Measurements from ENCODE around the gene FANK1. TPM values are rescaled to one million over a fixed set of nuclear protein-coding genes. Genes with fewer than 3 reads are reported as not detected.

Gene FANK1
- total RNA-seq, 1 donor = 8.3 TPM

GRCh38 chr10:125985557-125986240 lies 89.3 kb downstream of the FANK1 start:
- Histone ChIP-seq H2AFZ (ENCODE audit: low read length) (no peak overlapping the region), H3K36me3 (ENCODE audit: insufficient read depth, low read length) (no peaks in the 10 kb centered on the region), H3K4me2 (ENCODE audit: insufficient read depth, low read length) (no peak overlapping the region), H3K27me3 (ENCODE audit: insufficient read depth, low read length) (no peaks in the 10 kb centered on the region), H4K20me1 (ENCODE audit: insufficient read depth, low read length) (no peaks in the 10 kb centered on the region), H3K4me3 (ENCODE audit: insufficient read depth, low read length) (no peak overlapping the region), H3K79me2 (ENCODE audit: insufficient read depth, low read length) (no peaks in the 10 kb centered on the region), H3K4me1 (ENCODE audit: insufficient read depth, low read length) (peaks cover 16% of the 10 kb centered on the region), H3K9me3 (ENCODE audit: low read depth, low read length) (no peaks in the 10 kb centered on the region), H3K27ac (ENCODE audit: low read depth, low read length) (no peak overlapping the region)
- DNase-seq (ENCODE audit: insufficient read length, low spot score, missing footprints) = no peak
- no peak for TF ChIP-seq CTCF (IDR thresholded peaks at IDR 0.05; ENCODE audit: extremely low read depth, low read depth, low read length)

- Histone ChIP-seq H3K9me3 (ENCODE audit: low read depth, low read length) (no peaks in the 10 kb centered on the region), H3K4me2 (ENCODE audit: insufficient read depth, low read length) (no peak overlapping the region), H2AFZ (ENCODE audit: low read length) (no peak overlapping the region), H3K36me3 (ENCODE audit: insufficient read depth, low read length) (no peaks in the 10 kb centered on the region), H3K27ac (ENCODE audit: low read depth, low read length) (no peak overlapping the region), H3K4me3 (ENCODE audit: insufficient read depth, low read length) (no peak overlapping the region), H3K27me3 (ENCODE audit: insufficient read depth, low read length) (no peaks in the 10 kb centered on the region), H3K4me1 (ENCODE audit: insufficient read depth, low read length) (peaks cover 4% of the 10 kb centered on the region), H4K20me1 (ENCODE audit: insufficient read depth, low read length) (no peaks in the 10 kb centered on the region), H3K79me2 (ENCODE audit: insufficient read depth, low read length) (no peaks in the 10 kb centered on the region)
- TF ChIP-seq CTCF (IDR thresholded peaks at IDR 0.05; ENCODE audit: extremely low read depth, low read depth, low read length) = no peak
- no peak for DNase-seq (ENCODE audit: insufficient read length, low spot score, missing footprints)
Measured at GRCh38 chr10:125989791-125990190, 93.4 kb downstream of the FANK1 start.

GRCh38 chr10:125990974-125991373 lies 94.6 kb downstream of the FANK1 start:
- Histone ChIP-seq H3K36me3 (ENCODE audit: insufficient read depth, low read length) (no peaks in the 10 kb centered on the region), H3K4me3 (ENCODE audit: insufficient read depth, low read length) (no peak overlapping the region), H3K4me2 (ENCODE audit: insufficient read depth, low read length) (no peak overlapping the region), H4K20me1 (ENCODE audit: insufficient read depth, low read length) (no peaks in the 10 kb centered on the region), H2AFZ (ENCODE audit: low read length) (no peak overlapping the region), H3K9me3 (ENCODE audit: low read depth, low read length) (no peaks in the 10 kb centered on the region), H3K79me2 (ENCODE audit: insufficient read depth, low read length) (no peaks in the 10 kb centered on the region), H3K27ac (ENCODE audit: low read depth, low read length) (no peak overlapping the region), H3K4me1 (ENCODE audit: insufficient read depth, low read length) (no peaks in the 10 kb centered on the region), H3K27me3 (ENCODE audit: insufficient read depth, low read length) (no peaks in the 10 kb centered on the region)
- no peak for DNase-seq (ENCODE audit: insufficient read length, low spot score, missing footprints)
- no peak for TF ChIP-seq CTCF (IDR thresholded peaks at IDR 0.05; ENCODE audit: extremely low read depth, low read depth, low read length)

GRCh38 chr10:125991392-125991791 lies 95.0 kb downstream of the FANK1 start:
- Histone ChIP-seq H2AFZ (ENCODE audit: low read length) (no peak overlapping the region), H3K27me3 (ENCODE audit: insufficient read depth, low read length) (no peaks in the 10 kb centered on the region), H3K4me3 (ENCODE audit: insufficient read depth, low read length) (no peak overlapping the region), H4K20me1 (ENCODE audit: insufficient read depth, low read length) (no peaks in the 10 kb centered on the region), H3K4me1 (ENCODE audit: insufficient read depth, low read length) (no peaks in the 10 kb centered on the region), H3K79me2 (ENCODE audit: insufficient read depth, low read length) (no peaks in the 10 kb centered on the region), H3K27ac (ENCODE audit: low read depth, low read length) (no peak overlapping the region), H3K9me3 (ENCODE audit: low read depth, low read length) (no peaks in the 10 kb centered on the region), H3K36me3 (ENCODE audit: insufficient read depth, low read length) (no peaks in the 10 kb centered on the region), H3K4me2 (ENCODE audit: insufficient read depth, low read length) (no peak overlapping the region)
- TF ChIP-seq CTCF (IDR thresholded peaks at IDR 0.05; ENCODE audit: extremely low read depth, low read depth, low read length) = no peak
- DNase-seq (ENCODE audit: insufficient read length, low spot score, missing footprints) = no peak

Data from osteoblast (primary cell).